GM04504 (cell line): ENCODE measurements around the gene TERB1.

Source experiments
- DNase-seq: peaks from one replicate; pipeline ENCODE4 v3.0.0-alpha.2; 2012; ENCODE audit warnings: low read depth

Gene TERB1

GRCh38 chr16:66750279-66751052, 50.9 kb downstream of the TERB1 start:
- DNase-seq = no peak

- no peak for DNase-seq
These were observed 54.7 kb downstream of the TERB1 start for GRCh38 chr16:66746682-66747081.

GRCh38 chr16:66746048-66746447, 55.3 kb downstream of the TERB1 start:
- DNase-seq = no peak

GRCh38 chr16:66741950-66742808, 59.2 kb downstream of the TERB1 start:
- no peak for DNase-seq

GRCh38 chr16:66741169-66741900, 60.0 kb downstream of the TERB1 start:
- DNase-seq = peak; percentile 91

- no peak for DNase-seq
These were observed 60.9 kb downstream of the TERB1 start for GRCh38 chr16:66740533-66740932.

GRCh38 chr16:66740010-66740409, 61.4 kb downstream of the TERB1 start:
- DNase-seq = no peak

- no peak for DNase-seq
These were observed 65.5 kb downstream of the TERB1 start for GRCh38 chr16:66735891-66736290.

- no peak for DNase-seq
These were observed 70.3 kb downstream of the TERB1 start for GRCh38 chr16:66731101-66731500.

GRCh38 chr16:66728804-66729203, 72.6 kb downstream of the TERB1 start:
- no peak for DNase-seq

GRCh38 chr16:66728117-66728787, 73.1 kb downstream of the TERB1 start:
- no peak for DNase-seq

- no peak for DNase-seq
These were observed 80.6 kb downstream of the TERB1 start for GRCh38 chr16:66720766-66721165.

GRCh38 chr16:66719246-66719645, 82.1 kb downstream of the TERB1 start:
- no peak for DNase-seq

- no peak for DNase-seq
These were observed 83.6 kb downstream of the TERB1 start for GRCh38 chr16:66717776-66718175.

GRCh38 chr16:66717112-66717675, 84.2 kb downstream of the TERB1 start:
- no peak for DNase-seq

GRCh38 chr16:66714654-66715307, 86.6 kb downstream of the TERB1 start:
- no peak for DNase-seq

GRCh38 chr16:66714062-66714461, 87.3 kb downstream of the TERB1 start:
- no peak for DNase-seq

- DNase-seq = no peak
These were observed 88.3 kb downstream of the TERB1 start for GRCh38 chr16:66713076-66713475.

GRCh38 chr16:66712512-66712911, 88.9 kb downstream of the TERB1 start:
- DNase-seq = no peak

GRCh38 chr16:66711581-66711980, 89.8 kb downstream of the TERB1 start:
- no peak for DNase-seq

GRCh38 chr16:66706506-66706880, 94.9 kb downstream of the TERB1 start:
- no peak for DNase-seq
